ENCODE measurements around the gene EGFR.

DNA sequence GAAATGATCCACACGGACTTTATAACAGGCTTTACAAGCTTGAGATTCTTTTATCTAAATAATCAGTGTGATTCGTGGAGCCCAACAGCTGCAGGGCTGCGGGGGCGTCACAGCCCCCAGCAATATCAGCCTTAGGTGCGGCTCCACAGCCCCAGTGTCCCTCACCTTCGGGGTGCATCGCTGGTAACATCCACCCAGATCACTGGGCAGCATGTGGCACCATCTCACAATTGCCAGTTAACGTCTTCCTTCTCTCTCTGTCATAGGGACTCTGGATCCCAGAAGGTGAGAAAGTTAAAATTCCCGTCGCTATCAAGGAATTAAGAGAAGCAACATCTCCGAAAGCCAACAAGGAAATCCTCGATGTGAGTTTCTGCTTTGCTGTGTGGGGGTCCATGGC is 155.6 kb downstream of the EGFR start:
- TF ChIP-seq CTCF (conservative IDR thresholded peaks at IDR 0.05 in 1 of 2, IDR thresholded peaks at IDR 0.05 in 1 of 2; ENCODE audit: extremely low read depth in 1 of 2, insufficient read depth in 1 of 2, low read depth in 1 of 2, low read length in 2 of 2) (no peak), EZH2 (IDR thresholded peaks at IDR 0.05; ENCODE audit: borderline replicate concordance, low read length) (no peak)

Measured in mammary epithelial cell (primary cell).